BJ (cell line): ENCODE measurements around the gene ATP5F1D. TPM values are rescaled to one million over a fixed set of nuclear protein-coding genes. Genes with fewer than 3 reads are reported as not detected.

Experiments used
- CTCF ChIA-PET: fragments of 350-600 bp; formaldehyde crosslinking; extraction: SDS; loops from one replicate; lab custom pipeline; 2021; ENCODE audit warnings: antibody characterized with exemption, inconsistent platforms; lab: Yijun Ruan, JAX
- POLR2A ChIA-PET: fragments of 300-600 bp; sonication (Branson Sonifier 250); formaldehyde crosslinking; extraction: SDS; loops from one replicate; lab custom pipeline; 2021; ENCODE audit warnings: antibody characterized with exemption; lab: Charles Lee
- DNase-seq: peaks from one replicate; pipeline ENCODE4 v3.0.0-alpha.2; 2011; ENCODE audit warnings: low read depth
- H3K27me3 ChIP-seq: 2 replicates; pipeline ENCODE4 v1.6.0; 2011; ENCODE audit warnings: low read length; ENCODE audit not compliant: control insufficient read depth, insufficient read depth
- H3K36me3 ChIP-seq: 2 replicates; pipeline ENCODE4 v1.5.1; 2011; ENCODE audit warnings: low read length; ENCODE audit not compliant: control insufficient read depth, insufficient read depth
- H3K4me3 ChIP-seq: 2 replicates; pipeline ENCODE4 v1.5.1; 2011; ENCODE audit warnings: low read depth, mild to moderate bottlenecking, control low read depth, low read length
- polyA plus RNA-seq: library from polyadenylated mRNA; depleted of rRNA; stranded (reverse); fragments of >200 nt; gene quantifications from 2 replicates; pipeline ENCODE4 v1.2.3, GENCODE V29; 2011
- TF ChIP-seq, protein P1 (sequence below): IDR thresholded peaks from 2 replicates; pipeline ENCODE4 v1.5.1; 2011; ENCODE audit warnings: low read depth, mild to moderate bottlenecking, control low read depth, inconsistent platforms, low read length, moderate library complexity; ENCODE audit not compliant: insufficient read depth

Gene ATP5F1D
- polyA plus RNA-seq, 1 experiment, result 65.1 TPM

DNA sequence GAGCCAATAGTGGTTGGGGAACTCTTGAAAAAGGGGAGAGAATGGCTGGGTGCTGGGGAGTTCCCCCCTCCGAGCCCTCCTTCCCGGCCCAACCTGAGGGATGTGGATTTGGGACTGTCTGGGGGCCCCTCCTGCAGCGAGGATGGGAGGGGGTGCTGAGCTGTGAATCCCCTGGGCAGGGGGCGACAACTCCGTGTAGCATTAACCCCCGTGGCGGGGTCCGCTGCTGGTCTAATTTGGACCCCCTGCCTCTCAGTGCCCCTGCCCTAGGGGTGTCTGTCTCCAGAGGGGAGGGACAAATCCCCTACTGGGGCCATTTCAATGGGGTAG, 16.6 kb downstream of the ATP5F1D start:
- H3K36me3 ChIP-seq, result peaks cover 44% of the 10 kb centered on the region
- no peak overlapping the region for H3K4me3 ChIP-seq
- ChIA-PET POLR2A (interaction anchor here (0.7 kb wide), 1 partner anchor 9 kb away, joined by 6 read pairs; no protein-coding TSS in a partner anchor), CTCF (interaction anchor here (12.8 kb wide), 1 partner anchor 14 kb away, joined by 437 read pairs; the partner anchor contains the start of gene ATP5F1D)
- DNase-seq, result no peak
- no peaks in the 10 kb centered on the region for H3K27me3 ChIP-seq
- TF ChIP-seq, protein P1, sequence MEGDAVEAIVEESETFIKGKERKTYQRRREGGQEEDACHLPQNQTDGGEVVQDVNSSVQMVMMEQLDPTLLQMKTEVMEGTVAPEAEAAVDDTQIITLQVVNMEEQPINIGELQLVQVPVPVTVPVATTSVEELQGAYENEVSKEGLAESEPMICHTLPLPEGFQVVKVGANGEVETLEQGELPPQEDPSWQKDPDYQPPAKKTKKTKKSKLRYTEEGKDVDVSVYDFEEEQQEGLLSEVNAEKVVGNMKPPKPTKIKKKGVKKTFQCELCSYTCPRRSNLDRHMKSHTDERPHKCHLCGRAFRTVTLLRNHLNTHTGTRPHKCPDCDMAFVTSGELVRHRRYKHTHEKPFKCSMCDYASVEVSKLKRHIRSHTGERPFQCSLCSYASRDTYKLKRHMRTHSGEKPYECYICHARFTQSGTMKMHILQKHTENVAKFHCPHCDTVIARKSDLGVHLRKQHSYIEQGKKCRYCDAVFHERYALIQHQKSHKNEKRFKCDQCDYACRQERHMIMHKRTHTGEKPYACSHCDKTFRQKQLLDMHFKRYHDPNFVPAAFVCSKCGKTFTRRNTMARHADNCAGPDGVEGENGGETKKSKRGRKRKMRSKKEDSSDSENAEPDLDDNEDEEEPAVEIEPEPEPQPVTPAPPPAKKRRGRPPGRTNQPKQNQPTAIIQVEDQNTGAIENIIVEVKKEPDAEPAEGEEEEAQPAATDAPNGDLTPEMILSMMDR, result no peak

DNA sequence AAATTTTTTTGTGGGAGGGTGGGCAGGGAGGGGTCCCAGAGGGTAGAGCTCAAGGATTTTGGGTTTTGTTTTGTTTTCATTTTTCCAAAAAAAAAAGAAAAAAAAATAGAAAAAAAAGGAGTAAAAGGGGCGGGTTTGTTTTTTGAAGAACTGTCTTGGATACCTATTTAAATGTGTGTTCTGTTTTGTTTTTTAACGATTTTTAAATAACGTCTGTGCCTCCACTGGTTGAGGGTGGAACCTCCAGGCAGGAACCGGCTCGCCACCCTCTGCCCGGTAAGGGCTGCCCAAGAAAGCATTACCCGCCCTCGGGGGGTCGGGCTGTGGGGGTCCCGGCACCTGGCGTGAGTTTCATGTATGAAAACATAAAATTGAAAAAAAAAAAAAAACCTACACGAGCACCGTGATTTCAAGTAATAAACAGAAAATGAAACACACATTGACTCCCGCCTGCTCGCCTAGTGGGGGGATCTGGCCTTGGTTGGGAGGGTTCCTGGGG, 17.2 kb downstream of the ATP5F1D start:
- H3K27me3 ChIP-seq, result no peaks in the 10 kb centered on the region
- peaks cover 43% of the 10 kb centered on the region for H3K36me3 ChIP-seq
- TF ChIP-seq, protein P1, result no peak
- no peak overlapping the region for H3K4me3 ChIP-seq
- no peak for DNase-seq
- ChIA-PET POLR2A (interaction anchor here (0.6 kb wide), 2 partner anchors 8 to 336 kb away, joined by 8 to 20 read pairs; no protein-coding TSS in a partner anchor), CTCF (interaction anchor here (0.9 to 12.8 kb wide), 3 partner anchors 9 to 15 kb away, joined by 3 to 437 read pairs (median 3); partner anchors contain the start of gene ATP5F1D)

DNA sequence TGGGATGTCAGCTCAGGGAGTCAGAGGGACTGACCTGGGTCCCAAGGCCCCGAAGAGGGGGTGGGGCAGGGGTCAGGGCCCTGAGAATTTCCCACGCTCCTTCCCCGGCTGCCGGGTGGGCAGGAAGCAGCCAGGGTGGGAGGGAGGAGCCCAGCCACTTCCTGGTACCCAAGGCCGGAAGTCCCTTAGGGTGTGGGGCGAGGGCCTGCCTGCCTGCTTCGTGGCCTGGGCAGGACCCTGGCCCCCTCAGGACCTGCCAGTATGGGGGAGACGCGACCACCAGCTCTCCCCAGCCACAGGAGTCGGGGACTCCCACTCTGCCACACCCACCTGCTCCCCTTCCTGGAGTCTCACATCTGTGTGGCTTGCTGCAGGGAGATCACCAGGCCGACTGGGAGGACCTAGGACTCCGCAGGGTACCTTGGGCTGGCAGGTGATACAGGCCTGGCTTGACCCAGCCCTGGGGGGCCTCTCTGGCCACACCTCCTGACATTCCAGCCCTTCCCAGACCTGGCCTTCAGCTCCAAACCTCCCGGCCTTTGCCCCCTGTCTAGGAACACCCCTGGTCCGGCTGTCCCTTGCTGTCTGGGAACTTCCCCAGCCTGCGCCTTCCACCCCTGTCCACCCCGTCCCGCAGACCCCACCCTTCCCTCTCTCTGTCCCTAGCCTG, 17.8 kb downstream of the ATP5F1D start:
- Histone ChIP-seq H3K36me3 (peaks cover 38% of the 10 kb centered on the region), H3K4me3 (no peak overlapping the region), H3K27me3 (no peaks in the 10 kb centered on the region)
- ChIA-PET CTCF (interaction anchor here (0.9 to 12.8 kb wide), 3 partner anchors 9 to 16 kb away, joined by 3 to 437 read pairs (median 3); partner anchors contain the start of gene ATP5F1D), POLR2A (interaction anchor here (0.6 kb wide), 2 partner anchors 8 to 337 kb away, joined by 8 to 20 read pairs; no protein-coding TSS in a partner anchor)
- TF ChIP-seq, protein P1, result no peak
- DNase-seq, result no peak

DNA sequence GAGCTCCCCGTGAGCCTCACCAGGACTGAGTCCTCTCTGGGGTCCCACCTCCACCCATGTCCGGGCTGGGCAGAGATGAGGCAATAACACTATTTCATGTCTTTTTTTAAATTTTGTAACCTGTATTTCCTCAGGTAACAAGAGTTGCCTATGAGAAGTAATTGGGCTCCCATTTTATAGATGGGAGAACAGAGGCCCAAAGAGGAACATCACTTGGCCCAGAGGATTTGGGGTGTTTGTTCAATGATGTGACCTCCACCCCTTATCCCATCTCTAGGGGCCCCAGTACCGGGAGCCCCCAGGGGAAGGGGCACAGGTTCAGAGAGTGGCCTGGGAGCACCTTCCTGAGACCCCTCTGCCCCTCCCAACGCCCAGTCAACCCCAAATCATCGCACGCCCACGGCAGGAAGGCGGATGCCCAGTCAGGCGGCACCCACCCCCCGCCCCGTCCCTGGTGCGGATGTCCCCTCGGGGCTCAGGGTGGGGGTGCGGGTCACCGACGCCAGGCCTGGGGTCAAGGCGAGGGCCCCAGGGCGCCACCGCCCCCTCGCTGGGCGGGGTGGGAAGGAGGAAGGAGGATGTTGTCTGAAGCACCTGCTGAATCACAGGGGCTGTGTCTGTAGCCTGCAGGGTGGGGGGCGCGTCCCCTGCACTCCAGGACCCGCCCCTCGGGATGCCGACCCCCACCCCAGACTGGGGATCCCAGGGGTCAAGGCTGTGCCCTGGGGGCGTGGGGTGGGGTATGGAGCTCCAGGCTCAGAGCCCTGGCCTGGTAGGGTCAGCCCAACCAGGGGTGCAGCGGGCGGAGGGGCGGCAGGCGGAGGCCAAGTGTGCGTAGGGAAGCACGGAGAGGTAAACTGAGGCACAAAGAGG, 18.6 kb downstream of the ATP5F1D start:
- CTCF ChIA-PET, result interaction anchor here (1.3 to 12.8 kb wide), 2 partner anchors 8 to 16 kb away, joined by 3 to 437 read pairs; partner anchors contain the start of gene ATP5F1D
- TF ChIP-seq, protein P1, result no peak
- H3K4me3 ChIP-seq, result no peak overlapping the region
- H3K36me3 ChIP-seq, result peaks cover 30% of the 10 kb centered on the region
- no peaks in the 10 kb centered on the region for H3K27me3 ChIP-seq
- DNase-seq, result no peak
- POLR2A ChIA-PET, result interaction anchor here (1.0 kb wide), 1 partner anchor 9 kb away, joined by 6 read pairs; the partner anchor contains the start of gene CIRBP
